GM19328 (cell line): Measurements from ENCODE around the gene CRMP1.
"Not testable (repeated sequence)": the region's sequence is repeated elsewhere in the genome, so short reads cannot be mapped to it uniquely, and the experiment has no call there.

Source experiments
- ATAC-seq: cut with Tn5 transposase; IDR thresholded peaks from one replicate; pipeline ENCODE4 v1.9.1; 2021; ENCODE audit warnings: mild to moderate bottlenecking, moderate library complexity; ENCODE audit not compliant: unreplicated experiment

The CRMP1 gene

GRCh38 chr4:5863461-5864113 lies 29.3 kb downstream of the CRMP1 start:
- ATAC-seq = no peak

DNA sequence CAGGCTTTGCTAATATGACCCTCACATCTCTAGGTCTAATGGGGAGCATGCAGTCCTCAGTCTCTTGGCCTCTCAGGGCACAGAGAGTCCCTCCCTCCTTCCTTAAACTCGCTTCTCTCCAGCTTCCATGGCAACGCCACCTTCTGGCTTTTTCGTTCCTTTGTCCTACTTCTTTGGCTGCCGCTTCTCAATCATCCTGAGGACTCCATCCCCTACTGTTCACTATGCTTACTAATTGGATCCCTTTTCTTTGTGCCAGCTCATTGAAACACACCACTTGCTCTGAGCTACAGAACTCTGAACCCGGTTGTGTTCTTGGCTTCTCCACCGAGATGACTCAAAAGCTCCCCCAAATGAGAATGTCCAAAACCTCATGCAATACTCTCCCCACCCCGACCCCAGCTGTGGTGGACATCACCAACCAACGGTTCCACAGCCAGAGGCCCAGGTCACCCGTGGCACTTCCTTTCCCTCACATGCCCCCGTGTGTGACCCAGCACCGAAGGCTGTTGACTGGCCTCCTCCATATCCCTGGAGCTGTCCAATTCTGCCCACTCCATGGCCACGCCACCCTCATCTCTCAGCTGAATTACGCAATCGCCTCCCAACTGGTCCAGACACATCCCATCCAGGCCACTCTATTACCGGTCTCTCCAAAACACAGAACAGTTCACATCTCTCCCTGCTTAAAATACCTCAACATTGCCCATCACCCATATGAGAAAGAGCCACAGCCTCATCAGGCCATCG lies 34.7 kb downstream of the CRMP1 start:
- ATAC-seq = no peak

- ATAC-seq = no peak
Observed at GRCh38 chr4:5857199-5857598, 35.7 kb downstream of the CRMP1 start.

GRCh38 chr4:5856362-5856761 lies 36.5 kb downstream of the CRMP1 start:
- not testable (repeated sequence) for ATAC-seq

DNA sequence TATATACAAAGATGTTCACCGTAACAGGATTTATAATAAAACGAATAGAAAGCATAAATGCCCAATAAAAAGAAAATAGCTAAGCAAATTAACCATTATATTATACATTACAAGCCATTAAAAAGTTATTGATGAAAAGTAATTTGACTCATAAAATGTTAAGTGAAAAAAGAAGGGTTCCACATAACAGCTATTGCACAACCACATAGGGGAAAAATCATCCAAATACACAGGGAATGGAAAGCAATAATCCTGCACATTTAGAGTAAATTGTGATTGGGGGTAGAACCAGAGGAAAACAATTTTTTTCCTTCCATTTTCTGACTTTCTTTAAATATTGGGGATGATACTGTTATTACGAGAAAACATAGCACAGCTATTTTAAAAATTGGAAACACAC lies 38.0 kb downstream of the CRMP1 start:
- no peak for ATAC-seq

- no peak for ATAC-seq
Observed at GRCh38 chr4:5852523-5853202, 40.2 kb downstream of the CRMP1 start.

GRCh38 chr4:5851637-5852301 lies 41.1 kb downstream of the CRMP1 start:
- ATAC-seq = no peak

- ATAC-seq = no peak
Observed at GRCh38 chr4:5845035-5845905, 47.6 kb downstream of the CRMP1 start.

- no peak for ATAC-seq
Observed at GRCh38 chr4:5843573-5844530, 49.0 kb downstream of the CRMP1 start.

GRCh38 chr4:5842456-5842855 lies 50.4 kb downstream of the CRMP1 start:
- ATAC-seq = no peak

DNA sequence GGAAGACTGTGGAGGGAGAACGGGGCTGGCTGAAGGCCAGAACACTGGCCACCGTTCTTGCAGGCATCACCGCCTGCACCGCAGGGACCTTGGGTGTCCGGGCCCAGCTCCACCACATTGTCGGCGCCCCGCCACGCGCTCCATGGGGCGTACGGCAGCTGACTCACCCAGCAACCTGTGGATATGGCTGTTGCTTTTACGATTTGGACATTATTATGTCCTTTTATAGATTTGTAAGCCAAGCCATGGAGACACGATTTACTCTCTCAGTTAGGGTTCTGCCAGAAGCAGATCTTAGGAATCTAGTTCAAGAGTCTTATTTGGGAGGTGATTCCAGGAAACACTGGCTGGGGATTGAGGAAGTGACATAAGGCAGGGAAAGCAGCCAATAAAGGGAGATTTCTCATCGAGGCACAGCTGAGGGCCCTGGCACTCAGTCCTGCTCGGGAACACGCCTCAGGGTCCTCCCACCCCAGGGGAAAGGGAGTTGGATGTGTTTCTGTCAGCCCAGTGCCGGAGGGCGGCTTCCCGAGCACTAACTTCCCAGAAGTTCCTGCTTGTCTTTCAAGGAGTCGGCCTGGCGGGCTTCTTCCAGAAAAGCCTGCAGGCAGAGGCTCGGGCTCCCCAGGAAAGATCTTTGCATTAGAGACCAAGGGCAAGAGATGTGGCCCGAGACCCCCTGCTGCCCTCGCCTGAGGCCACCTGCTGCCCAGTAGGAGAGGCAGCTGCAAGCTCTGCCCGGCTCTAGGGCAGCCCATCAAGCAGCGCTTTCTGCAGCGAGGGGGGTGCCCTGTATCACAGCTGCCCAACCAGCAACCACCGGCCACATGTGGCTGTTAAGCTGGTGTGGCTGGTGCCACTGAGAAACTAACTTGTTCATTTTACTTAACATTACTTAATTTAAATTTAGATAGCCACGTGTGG lies 52.9 kb downstream of the CRMP1 start:
- ATAC-seq = no peak

DNA sequence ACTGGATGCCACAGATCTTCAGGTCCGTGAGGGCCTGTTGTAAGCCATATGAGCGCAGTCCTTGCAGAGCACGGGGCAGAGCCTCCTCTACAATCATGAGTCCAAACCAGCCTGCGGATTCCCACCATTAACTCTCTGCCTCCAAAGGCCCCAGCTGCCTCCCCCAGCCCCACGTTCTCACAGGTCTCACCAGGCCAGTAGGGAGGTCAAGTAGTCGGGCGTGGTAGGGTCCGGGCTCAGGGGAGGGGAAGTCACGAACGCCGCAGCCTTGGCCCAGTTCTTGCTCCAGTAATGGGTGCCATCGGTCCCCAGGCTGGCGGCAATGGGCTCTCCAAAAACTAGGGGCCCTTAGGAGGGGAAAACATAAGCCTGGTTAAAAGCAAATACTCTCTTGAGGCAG lies 53.6 kb downstream of the CRMP1 start:
- no peak for ATAC-seq

- not testable (repeated sequence) for ATAC-seq
Observed at GRCh38 chr4:5837483-5837882, 55.4 kb downstream of the CRMP1 start.

- no peak for ATAC-seq
Observed at GRCh38 chr4:5836943-5837342, 55.9 kb downstream of the CRMP1 start.

- no peak for ATAC-seq
Observed at GRCh38 chr4:5828005-5828391, 64.9 kb downstream of the CRMP1 start.

- no peak for ATAC-seq
Observed at GRCh38 chr4:5827108-5828004, 65.5 kb downstream of the CRMP1 start.

DNA sequence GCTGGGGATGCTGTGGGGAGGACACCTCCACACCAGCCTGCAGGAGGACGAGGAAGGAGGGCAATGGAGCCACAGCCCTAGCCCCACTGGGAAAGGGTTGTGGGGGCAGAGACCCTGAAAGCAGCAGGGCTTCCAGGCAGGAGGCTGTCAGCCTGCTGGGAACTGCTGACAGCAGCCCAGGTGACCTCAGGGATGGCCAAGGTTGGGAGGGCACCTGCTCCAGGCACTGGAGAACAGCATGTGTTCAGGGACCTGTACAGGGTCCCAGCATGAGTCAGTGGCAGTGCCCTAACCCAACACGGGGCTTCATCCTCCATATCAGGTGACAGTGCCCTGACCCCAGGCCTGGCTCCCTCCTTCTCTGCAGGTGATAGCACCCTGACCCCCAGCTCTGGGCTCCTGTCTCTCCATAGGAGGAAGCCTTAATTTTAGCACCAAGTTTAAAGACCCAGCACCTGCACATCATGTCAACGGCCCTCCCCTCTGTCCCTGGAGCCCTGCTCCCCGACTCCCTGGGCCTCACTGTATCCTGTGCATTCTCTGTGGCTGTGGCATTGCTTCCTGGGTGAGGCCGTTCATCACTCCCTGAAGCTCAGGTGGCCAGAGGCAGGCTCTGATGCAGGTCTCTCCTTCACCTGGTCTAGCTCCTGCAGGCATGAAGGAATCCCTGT lies 66.3 kb downstream of the CRMP1 start:
- ATAC-seq = no peak
